GM12878 (cell line): ENCODE results near the gene INSIG2. TPM values are rescaled to one million over a fixed set of nuclear protein-coding genes. Genes with fewer than 3 reads are reported as not detected.

Experiments
- ATAC-seq: fragments of 200-7000 bp; cut with Tn5 transposase; 3 replicates; pipeline ENCODE4 v1.9.1; 2020; ENCODE audit warnings: mild to moderate bottlenecking, moderate library complexity
- BruUV-seq: library from RNA; stranded (reverse); fragments of 400-500 nt; replicated peaks from 2 replicates; lab custom pipeline; 2021; lab: Mats Ljungman, UMichigan
- CTCF ChIA-PET: fragments of 300-600 bp; sonication (Branson Sonifier 250); formaldehyde crosslinking; extraction: SDS; loops from one replicate; lab custom pipeline; 2021; ENCODE audit warnings: inconsistent platforms; lab: Yijun Ruan, JAX
- POLR2A ChIA-PET: fragments of 350-600 bp; formaldehyde crosslinking; extraction: SDS; loops from one replicate; lab custom pipeline; 2021; ENCODE audit warnings: inconsistent platforms; lab: Charles Lee
- RAD21 ChIA-PET: fragments of 300-600 bp; sonication (Branson Sonifier 250); formaldehyde crosslinking; loops from one replicate; lab custom pipeline; 2023; ENCODE audit warnings: antibody characterized with exemption; ENCODE audit not compliant: unreplicated experiment; lab: Charles Lee
- SMC1A ChIA-PET: fragments of 300-600 bp; sonication (Branson Sonifier 250); formaldehyde crosslinking; loops from one replicate; lab custom pipeline; 2023; ENCODE audit not compliant: unreplicated experiment, uncharacterized antibody; lab: Charles Lee
- DNase-seq: peaks from one replicate; pipeline ENCODE4 v3.0.0-alpha.2; 2011; ENCODE audit warnings: low read depth, low spot score
- FAIRE-seq: peaks from 3 replicates; lab custom pipeline; 2011; peaks lifted over from hg19 to GRCh38; lab: Jason Lieb, UNC
- H2AFZ ChIP-seq: 2 replicates; pipeline ENCODE4 v1.6.0; 2011; ENCODE audit warnings: low read depth, low read length, control low read depth; ENCODE audit not compliant: control insufficient read depth
- H3K27ac ChIP-seq: 2 replicates; pipeline ENCODE4 v1.5.1; 2011; ENCODE audit warnings: control low read depth; ENCODE audit not compliant: control insufficient read depth, insufficient read depth
- H3K27me3 ChIP-seq, 2 experiments: replicated peaks in 1 of 2; 2 replicates each; pipeline versions ENCODE4 v1.6.0 to v1.6.1; 2011; ENCODE audit warnings: low read length in 1 of 2; ENCODE audit not compliant: control insufficient read depth in 2 of 2, insufficient read depth in 2 of 2
- H3K36me3 ChIP-seq, 2 experiments: 2 replicates each; pipeline ENCODE4 v1.5.1; 2011; ENCODE audit warnings: low read length in 1 of 2; ENCODE audit not compliant: control insufficient read depth in 2 of 2, insufficient read depth in 2 of 2
- H3K4me1 ChIP-seq: 2 replicates; pipeline ENCODE4 v1.6.1; 2011; ENCODE audit warnings: mild to moderate bottlenecking, low read length, moderate library complexity, mixed read lengths; ENCODE audit not compliant: control insufficient read depth, insufficient read depth
- H3K4me2 ChIP-seq: 2 replicates; pipeline ENCODE4 v1.6.0; 2011; ENCODE audit warnings: control low read depth; ENCODE audit not compliant: control insufficient read depth, insufficient read depth
- H3K4me3 ChIP-seq: fragments of 200-600 bp; sonication (generic); 2 replicates; pipeline ENCODE4 v1.5.1; 2016
- H3K79me2 ChIP-seq: 2 replicates; pipeline ENCODE4 v1.6.0; 2011; ENCODE audit warnings: low read length; ENCODE audit not compliant: control insufficient read depth, insufficient read depth
- H3K9ac ChIP-seq: 2 replicates; pipeline ENCODE4 v1.8.0; 2011; ENCODE audit warnings: low read length, control low read depth, mixed read lengths; ENCODE audit not compliant: control insufficient read depth, insufficient read depth
- H3K9me3 ChIP-seq: replicated peaks from 3 replicates; pipeline ENCODE4 v1.5.1; 2011; ENCODE audit warnings: mild to moderate bottlenecking, low read length; ENCODE audit not compliant: control insufficient read depth, insufficient read depth
- H4K20me1 ChIP-seq: 2 replicates; pipeline ENCODE4 v1.6.0; 2011; ENCODE audit not compliant: control insufficient read depth, insufficient read depth
- ASH2L ChIP-seq: fragments of 300-600, 200-600 bp; sonication (generic); IDR thresholded peaks from 2 replicates; pipeline ENCODE4 v1.6.1; 2017; ENCODE audit warnings: low read depth, mild to moderate bottlenecking, borderline replicate concordance
- BCLAF1 ChIP-seq: fragments of 450-650 bp; IDR thresholded peaks from 2 replicates; pipeline ENCODE4 v1.6.1; 2017; ENCODE audit warnings: antibody characterized with exemption, mild to moderate bottlenecking, moderate library complexity
- BHLHE40 ChIP-seq, 2 experiments: fragments of 450-650 bp in 1 of 2; IDR thresholded peaks; 2 replicates each; pipeline ENCODE4 v1.6.1; 2011 to 2017; ENCODE audit warnings: low read depth in 2 of 2, borderline replicate concordance in 1 of 2, improper control_type of control experiment in 1 of 2, low read length in 1 of 2, mild to moderate bottlenecking in 1 of 2
- BMI1 ChIP-seq: fragments of 450-650 bp; IDR thresholded peaks from 2 replicates; pipeline ENCODE4 v1.6.1; 2016; ENCODE audit warnings: mild to moderate bottlenecking, moderate library complexity, borderline replicate concordance
- EP300 ChIP-seq, 2 experiments: fragments of 150-350 bp in 1 of 2; IDR thresholded peaks; 2 replicates each; pipeline ENCODE4 v1.6.1; 2011 to 2012; ENCODE audit warnings: low read depth in 2 of 2, low read length in 2 of 2, borderline replicate concordance in 1 of 2, improper control_type of control experiment in 1 of 2, inconsistent platforms in 1 of 2; ENCODE audit not compliant: control insufficient read depth in 1 of 2
- HDGF ChIP-seq: fragments of 450-650 bp; IDR thresholded peaks from 2 replicates; pipeline ENCODE4 v1.6.1; 2016; ENCODE audit warnings: antibody characterized with exemption
- IKZF2 ChIP-seq, 2 experiments: fragments of 450-650 bp; IDR thresholded peaks; 2 replicates each; pipeline ENCODE4 v1.6.1; 2017; ENCODE audit warnings: mild to moderate bottlenecking in 2 of 2, moderate library complexity in 2 of 2
- MYC ChIP-seq: IDR thresholded peaks from 2 replicates; pipeline ENCODE4 v1.6.1; 2011; ENCODE audit warnings: mild to moderate bottlenecking, low read length, moderate library complexity, inconsistent platforms; ENCODE audit not compliant: insufficient read depth, insufficient replicate concordance, insufficient read length, severe bottlenecking
- NKRF ChIP-seq: fragments of 450-650 bp; conservative IDR thresholded peaks from 2 replicates; pipeline ENCODE4 v1.6.1; 2017; ENCODE audit warnings: mild to moderate bottlenecking, moderate library complexity
- POLR2AphosphoS5 ChIP-seq: IDR thresholded peaks from 2 replicates; pipeline ENCODE4 v1.6.1; 2011; ENCODE audit warnings: mild to moderate bottlenecking, low read length, inconsistent platforms
- RBBP5 ChIP-seq: fragments of 200-600 bp; sonication (generic); conservative IDR thresholded peaks from 2 replicates; pipeline ENCODE4 v1.6.1; 2016
- REST ChIP-seq: IDR thresholded peaks from 2 replicates; pipeline ENCODE4 v1.6.1; 2012; ENCODE audit warnings: mild to moderate bottlenecking, low read depth, low read length
- STAT1 ChIP-seq: fragments of 450-650 bp; conservative IDR thresholded peaks from 2 replicates; pipeline ENCODE4 v1.6.1; 2014; ENCODE audit warnings: antibody characterized with exemption, mild to moderate bottlenecking
- TARDBP ChIP-seq: IDR thresholded peaks from 2 replicates; pipeline ENCODE4 v1.6.1; 2016; ENCODE audit warnings: borderline replicate concordance
- WGBS: methylation state at CpG from one replicate; pipeline ENCODE4 v1.1.6; 2016; ENCODE audit warnings: low lambda C conversion rate; ENCODE audit not compliant: insufficient replicate concordance, insufficient coverage; ENCODE audit errors: missing lambda C conversion rate; 5-methylcytosine and 5-hydroxymethylcytosine counted together
- in situ Hi-C: fragments of 300-500 bp; cut with MboI; formaldehyde crosslinking; loops from 9 replicates; pipeline ENCODE4 v1.14.3; 2018; ENCODE audit warnings: mixed read lengths
- intact Hi-C: fragments of 100-400 bp; cut with micrococcal nuclease; formaldehyde crosslinking; loops from one replicate; pipeline ENCODE4 v1.14.2; 2022; ENCODE audit not compliant: unreplicated experiment
- polyA plus RNA-seq, 11 experiments: library from polyadenylated mRNA; depleted of rRNA in 4 of 11; unstranded in 6 of 11; stranded (reverse) in 5 of 11; fragments of >200 nt; fragmentation: Nextera tagmentation in 4 of 11; fragmentation: Illumina TruSeq in 1 of 11; extraction: Ambion mirVana in 4 of 11; extraction: Trizol in 1 of 11; gene quantifications; 1 replicate in 1 of 11; 2 replicates in 10 of 11; pipeline versions ENCODE4 v1.2.1 to v1.2.3, GENCODE V29; 2011 to 2016; ENCODE audit warnings: inconsistent platforms in 2 of 11, missing spikeins in 2 of 11, low read depth in 1 of 11
- total RNA-seq, 4 experiments: library from RNA; depleted of rRNA in 3 of 4; stranded (reverse); fragments of >200 nt in 3 of 4; fragmentation: Illumina TruSeq in 1 of 4; extraction: Trizol in 1 of 4; gene quantifications; 2 replicates each; pipeline versions ENCODE4 v1.2.1 to v1.2.3, GENCODE V29; 2013 to 2021

Gene INSIG2
- total and polyA plus RNA-seq, 10 of the 15 experiments (the other 5 are each of a cell fraction or from before 2014, with no cell fraction given), result 4.9 to 92.7 (median 12.0) TPM

GRCh38 chr2:118105497-118105896 lies 17.2 kb downstream of the INSIG2 start (continued):
- TF ChIP-seq BCLAF1, result no peak
- TF ChIP-seq TARDBP, result no peak
- TF ChIP-seq STAT1, result no peak
- TF ChIP-seq IKZF2 (IDR thresholded peaks at IDR 0.05), result no peak
- TF ChIP-seq POLR2AphosphoS5, result no peak

- BruUV-seq, result no TSS peak
- ChIA-PET POLR2A (no interaction called here), RAD21 (no interaction called here), SMC1A (no interaction called here), CTCF (interaction anchor here (1.3 kb wide), 1 partner anchor 82 kb away, joined by 3 read pairs; no protein-coding TSS in a partner anchor)
- in situ Hi-C loops, result no loop called here
- ATAC-seq (no peak), DNase-seq (no peak), FAIRE-seq (no peak)
- H3K79me2 ChIP-seq, result peaks cover 2% of the 10 kb centered on the region; the same call in 1 of the 2 replicates
- H4K20me1 ChIP-seq, result no peaks in the 10 kb centered on the region
- intact Hi-C loops, result no loop called here
- H3K4me1 ChIP-seq, result peaks cover 20% of the 10 kb centered on the region
- no peaks in the 10 kb centered on the region for H3K27me3 ChIP-seq
- 80% methylated on average over 3 of the region's 3 CpGs for WGBS
- H3K4me2 ChIP-seq, result no peak overlapping the region
- no peak overlapping the region for H3K4me3 ChIP-seq
- no peaks in the 10 kb centered on the region for H3K9me3 ChIP-seq
- H3K9ac ChIP-seq, result no peak overlapping the region
- peaks cover 0 to 11% of the 10 kb centered on the region in 2 experiments; a peak in 2 of 4 replicates for H3K36me3 ChIP-seq
- no peak overlapping the region for H2AFZ ChIP-seq
- H3K27ac ChIP-seq, result no peak overlapping the region
- TF ChIP-seq NKRF (no peak), HDGF (no peak), REST (no peak), EP300 (IDR thresholded peaks at IDR 0.05; ENCODE audit: borderline replicate concordance in 1 of 2, control insufficient read depth in 1 of 2, low read depth in 2 of 2, low read length in 2 of 2) (no peak), ASH2L (no peak), BMI1 (no peak), RBBP5 (no peak), BHLHE40 (IDR thresholded peaks at IDR 0.05; ENCODE audit: borderline replicate concordance in 1 of 2, low read depth in 2 of 2, low read length in 1 of 2) (no peak), MYC (no peak)
These were observed 18.7 kb downstream of the INSIG2 start for GRCh38 chr2:118106926-118107325.
